Right lobe of liver (tissue), 6 donors: ENCODE results near the gene ZRANB1. TPM values are rescaled to one million over a fixed set of nuclear protein-coding genes. Genes with fewer than 3 reads are reported as not detected.

Experiments
- ATAC-seq, 4 donors: fragments of 200-7000 bp; cut with Tn5 transposase; one replicate each; pipeline ENCODE4 v1.9.1; 2020; ENCODE audit warnings: mild to moderate bottlenecking in 4 of 4, moderate library complexity in 4 of 4
- DNase-seq, 3 donors: peaks; one replicate each; pipeline ENCODE4 v3.0.0-alpha.2; 2020
- H3K27ac ChIP-seq, 3 donors: fragments of 200-600 bp; one replicate each; pipeline ENCODE4 v1.8.0; 2022
- H3K27me3 ChIP-seq, 2 donors: fragments of 200-600 bp; one replicate each; pipeline ENCODE4 v1.8.0; 2022
- H3K36me3 ChIP-seq, 4 donors: fragments of 200-600 bp; sonication (generic) in 1 of 4; one replicate each; pipeline versions ENCODE4 v1.5.1 to v1.8.0; 2017 to 2022; ENCODE audit warnings: control low read depth in 1 of 4
- H3K4me1 ChIP-seq, 4 donors: fragments of 200-600 bp; sonication (generic) in 1 of 4; one replicate each; pipeline versions ENCODE4 v1.5.1 to v1.8.0; 2017 to 2022; ENCODE audit warnings: control low read depth in 1 of 4
- H3K4me3 ChIP-seq, 3 donors: fragments of 200-600 bp; one replicate each; pipeline ENCODE4 v1.8.0; 2022
- H3K9me3 ChIP-seq, 4 donors: fragments of 200-600 bp; sonication (generic) in 1 of 4; one replicate each; pipeline versions ENCODE4 v1.5.1 to v1.8.0; 2017 to 2022; ENCODE audit warnings: control low read depth in 1 of 4
- CTCF ChIP-seq, 4 donors: fragments of 200-600 bp in 3 of 4; fragments of 450-650 bp in 1 of 4; IDR thresholded peaks; one replicate each; pipeline versions ENCODE4 v1.5.1 to v1.8.0; 2016 to 2022; ENCODE audit warnings: antibody characterized with exemption in 4 of 4, mild to moderate bottlenecking in 2 of 4
- POLR2A ChIP-seq: fragments of 450-650 bp; IDR thresholded peaks from one replicate; pipeline ENCODE4 v1.6.1; 2017; ENCODE audit warnings: antibody characterized with exemption, mild to moderate bottlenecking
- WGBS: methylation state at CpG from one replicate; pipeline ENCODE4 v1.1.6; 2018; ENCODE audit warnings: low coverage, low lambda C conversion rate; ENCODE audit not compliant: insufficient coverage; ENCODE audit errors: missing lambda C conversion rate; 5-methylcytosine and 5-hydroxymethylcytosine counted together
- intact Hi-C, 2 donors: fragments of 100-400 bp; cut with DNase I; formaldehyde crosslinking; loops; one replicate each; pipeline versions ENCODE4 v1.11.2 to v1.14.1; 2022
- total RNA-seq, 6 experiments: library from RNA; depleted of rRNA in 2 of 6; stranded (reverse); fragments of >200 nt in 2 of 6; fragmentation: NEBNext Ultra II Directional in 3 of 6; extraction: Animal tissue kit (Norgen Biotek cat#: 25700) in 3 of 6; gene quantifications; one replicate each; pipeline versions ENCODE4 v1.1.0 to v1.2.4, GENCODE V29; 2016 to 2023
- donor health status: DM: no; HTN: yes; CAD: no.
- donor health status: DM: no; HTN: no; CAD: no.
- donor health status: DM: no; HTN: no; CAD: no.
- donor health status: DM: no; HTN: yes; CAD: no.
- donor health status: DM: no; HTN: yes; CAD: no.

Gene ZRANB1
- total RNA-seq, 6 experiments from 2014 or later = 8.6 to 17.6 (median 11.6) TPM

GRCh38 chr10:125000366-125001312 lies 58.7 kb downstream of the ZRANB1 start:
- Histone ChIP-seq H3K36me3 (no peaks in the 10 kb centered on the region), H3K4me1 (no peaks in the 10 kb centered on the region), H3K4me3 (no peak overlapping the region), H3K27me3 (no peaks in the 10 kb centered on the region), H3K27ac (no peak overlapping the region), H3K9me3 (no peaks in the 10 kb centered on the region)
- ATAC-seq (no peak), DNase-seq (peak; percentile 18 to 44 (median 44))
- intact Hi-C loops = no loop called here
- TF ChIP-seq POLR2A (no peak), CTCF (IDR thresholded peaks at IDR 0.05) (no peak)
- WGBS = 63% methylated on average over 10 of the region's 35 CpGs

GRCh38 chr10:125001313-125002046 lies 59.6 kb downstream of the ZRANB1 start:
- no peak overlapping the region for H3K27ac ChIP-seq
- intact Hi-C loops = no loop called here
- no peaks in the 10 kb centered on the region for H3K27me3 ChIP-seq
- H3K36me3 ChIP-seq = no peaks in the 10 kb centered on the region
- no peaks in the 10 kb centered on the region for H3K9me3 ChIP-seq
- H3K4me1 ChIP-seq = no peaks in the 10 kb centered on the region
- H3K4me3 ChIP-seq = no peak overlapping the region
- ATAC-seq (no peak), DNase-seq (peak; percentile 13 to 44 (median 41))
- TF ChIP-seq POLR2A (no peak), CTCF (IDR thresholded peaks at IDR 0.05) (no peak)
- WGBS = 81% methylated on average over 11 of the region's 21 CpGs

- peak; percentile 11 to 39 (median 37) for DNase-seq
- Histone ChIP-seq H3K27ac (no peak overlapping the region), H3K36me3 (no peaks in the 10 kb centered on the region), H3K9me3 (no peaks in the 10 kb centered on the region), H3K4me1 (no peaks in the 10 kb centered on the region), H3K27me3 (no peaks in the 10 kb centered on the region), H3K4me3 (no peak overlapping the region)
- intact Hi-C loops = no loop called here
- TF ChIP-seq POLR2A (no peak), CTCF (IDR thresholded peaks at IDR 0.05) (no peak)
- WGBS = 60% methylated on average over 1 of the region's 12 CpGs
- ATAC-seq = no peak
Measured at GRCh38 chr10:125002047-125002422, 60.1 kb downstream of the ZRANB1 start.

- Histone ChIP-seq H3K4me3 (no peak overlapping the region), H3K27me3 (no peaks in the 10 kb centered on the region), H3K4me1 (no peaks in the 10 kb centered on the region), H3K36me3 (no peaks in the 10 kb centered on the region), H3K27ac (no peak overlapping the region), H3K9me3 (no peaks in the 10 kb centered on the region)
- ATAC-seq (no peak), DNase-seq (peak; percentile 15 to 45 (median 42))
- intact Hi-C loops = no loop called here
- TF ChIP-seq CTCF (IDR thresholded peaks at IDR 0.05) (no peak), POLR2A (no peak)
- WGBS = no CpG with 5 or more reads among the region's 28 CpGs
Measured at GRCh38 chr10:125002423-125003145, 60.7 kb downstream of the ZRANB1 start.
